ENCODE measurements around the gene NTRK2. TPM values are rescaled to one million over a fixed set of nuclear protein-coding genes. Genes with fewer than 3 reads are reported as not detected.

Gene NTRK2
- total and polyA plus RNA-seq, 3 donors from 2014 or later = 5.3 to 10.8 (median 5.6) TPM

DNA sequence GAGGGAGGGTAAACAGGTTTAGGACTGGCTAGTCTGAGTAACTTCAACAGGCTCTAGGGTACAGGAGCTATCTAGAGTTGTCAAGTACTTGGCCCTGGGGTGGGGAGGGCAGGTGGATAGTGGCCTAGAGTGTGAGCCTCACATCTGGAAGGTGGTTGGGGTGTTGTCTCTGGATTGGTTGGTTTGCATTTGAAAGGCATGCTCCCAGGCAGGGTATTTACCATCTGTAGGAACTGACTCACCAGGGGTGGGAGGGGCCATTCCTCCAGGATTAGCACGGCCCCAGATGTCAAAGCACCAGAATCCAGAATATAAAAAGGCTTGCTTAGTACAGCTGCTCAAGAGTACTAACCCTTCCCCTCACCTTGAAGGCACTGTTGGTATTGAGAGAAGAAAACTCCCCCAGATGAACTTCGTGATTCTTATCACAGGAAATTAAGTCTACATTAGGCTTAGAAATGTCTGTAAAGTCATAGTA, 193.3 kb downstream of the NTRK2 start:
- WGBS, 2 donors = 54 to 66% methylated on average over 2 of the region's 2 CpGs
- H3K36me3 ChIP-seq (ENCODE audit: low read depth, missing control alignments) = no peaks in the 10 kb centered on the region
- no peaks in the 10 kb centered on the region for H3K9me3 ChIP-seq
- H3K4me3 ChIP-seq = no peak overlapping the region
- no peak for TF ChIP-seq POLR2A (IDR thresholded peaks at IDR 0.05)
- TF ChIP-seq, protein P1, sequence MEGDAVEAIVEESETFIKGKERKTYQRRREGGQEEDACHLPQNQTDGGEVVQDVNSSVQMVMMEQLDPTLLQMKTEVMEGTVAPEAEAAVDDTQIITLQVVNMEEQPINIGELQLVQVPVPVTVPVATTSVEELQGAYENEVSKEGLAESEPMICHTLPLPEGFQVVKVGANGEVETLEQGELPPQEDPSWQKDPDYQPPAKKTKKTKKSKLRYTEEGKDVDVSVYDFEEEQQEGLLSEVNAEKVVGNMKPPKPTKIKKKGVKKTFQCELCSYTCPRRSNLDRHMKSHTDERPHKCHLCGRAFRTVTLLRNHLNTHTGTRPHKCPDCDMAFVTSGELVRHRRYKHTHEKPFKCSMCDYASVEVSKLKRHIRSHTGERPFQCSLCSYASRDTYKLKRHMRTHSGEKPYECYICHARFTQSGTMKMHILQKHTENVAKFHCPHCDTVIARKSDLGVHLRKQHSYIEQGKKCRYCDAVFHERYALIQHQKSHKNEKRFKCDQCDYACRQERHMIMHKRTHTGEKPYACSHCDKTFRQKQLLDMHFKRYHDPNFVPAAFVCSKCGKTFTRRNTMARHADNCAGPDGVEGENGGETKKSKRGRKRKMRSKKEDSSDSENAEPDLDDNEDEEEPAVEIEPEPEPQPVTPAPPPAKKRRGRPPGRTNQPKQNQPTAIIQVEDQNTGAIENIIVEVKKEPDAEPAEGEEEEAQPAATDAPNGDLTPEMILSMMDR (IDR thresholded peaks at IDR 0.05) = no peak
- intact Hi-C loops (cut with DNase I; ENCODE audit: low total_unique reads) = no loop called here
- H3K27ac ChIP-seq = no peak overlapping the region
- no peak for DNase-seq
- peaks cover 3% of the 10 kb centered on the region for H3K4me1 ChIP-seq
- H3K27me3 ChIP-seq = no peaks in the 10 kb centered on the region

DNA sequence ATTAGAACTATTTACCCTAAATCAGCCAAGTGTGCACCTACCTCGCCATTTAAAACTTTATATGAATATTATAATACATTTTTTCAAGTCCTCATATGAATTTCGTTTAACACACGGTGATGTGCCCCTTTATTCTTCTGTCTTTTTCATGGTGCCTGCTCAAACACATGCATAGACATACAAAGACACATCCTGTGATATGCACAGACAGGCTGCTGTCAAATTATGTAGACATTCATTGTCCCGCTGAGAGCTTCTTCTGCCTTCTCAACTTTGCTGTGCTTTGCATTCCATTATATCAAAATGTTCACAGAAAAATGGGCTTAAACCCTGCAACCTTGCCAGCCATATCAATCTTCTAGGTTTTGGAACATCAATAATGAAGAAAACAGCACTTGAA, 193.8 kb downstream of the NTRK2 start:
- intact Hi-C loops (cut with DNase I; ENCODE audit: low total_unique reads) = no loop called here
- no peak overlapping the region for H3K4me3 ChIP-seq
- DNase-seq = no peak
- 90 to 91% methylated on average over 4 of the region's 4 CpGs for WGBS, 2 donors
- no peaks in the 10 kb centered on the region for H3K27me3 ChIP-seq
- H3K4me1 ChIP-seq = peaks cover 3% of the 10 kb centered on the region
- no peak overlapping the region for H3K27ac ChIP-seq
- no peaks in the 10 kb centered on the region for H3K9me3 ChIP-seq
- H3K36me3 ChIP-seq (ENCODE audit: low read depth, missing control alignments) = no peaks in the 10 kb centered on the region
- no peak for TF ChIP-seq POLR2A (IDR thresholded peaks at IDR 0.05)
- TF ChIP-seq, protein P1 (IDR thresholded peaks at IDR 0.05) = no peak

DNA sequence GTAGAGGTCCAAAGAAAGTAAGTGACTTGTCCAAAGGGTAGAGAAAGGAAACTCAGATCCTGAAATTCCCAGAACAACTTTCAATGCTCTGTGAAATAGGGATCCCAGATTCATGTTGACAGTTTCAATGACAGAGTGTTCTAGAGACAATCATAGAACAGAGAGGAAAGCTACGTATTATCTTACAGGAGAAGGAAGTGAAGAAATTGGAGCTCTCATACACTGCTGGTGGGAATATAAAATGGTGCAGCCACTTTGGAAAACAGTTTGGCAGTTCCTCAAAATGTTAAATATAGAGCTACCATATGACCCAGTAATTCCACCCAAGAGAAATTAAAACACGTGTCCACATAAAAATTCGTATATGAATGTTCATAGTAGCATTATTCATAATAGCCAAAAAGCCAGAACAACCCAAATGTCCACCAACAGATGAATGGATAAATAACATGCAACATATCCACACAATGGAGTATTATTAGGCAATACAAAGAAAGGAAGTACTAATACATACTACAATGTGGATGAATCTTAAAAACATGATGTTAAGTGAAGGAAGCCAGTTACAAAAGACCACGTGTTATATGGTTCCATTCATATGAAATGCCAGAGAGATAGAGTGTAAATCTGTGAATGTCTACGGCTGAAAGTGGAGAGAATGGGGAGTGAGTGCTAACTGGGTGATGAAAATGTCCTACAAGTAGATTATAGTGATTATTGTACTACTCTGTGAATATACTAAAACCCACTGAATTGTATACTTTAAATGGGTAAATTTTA, 197.1 kb downstream of the NTRK2 start:
- TF ChIP-seq POLR2A (IDR thresholded peaks at IDR 0.05) = no peak
- TF ChIP-seq, protein P1 (IDR thresholded peaks at IDR 0.05) = no peak

DNA sequence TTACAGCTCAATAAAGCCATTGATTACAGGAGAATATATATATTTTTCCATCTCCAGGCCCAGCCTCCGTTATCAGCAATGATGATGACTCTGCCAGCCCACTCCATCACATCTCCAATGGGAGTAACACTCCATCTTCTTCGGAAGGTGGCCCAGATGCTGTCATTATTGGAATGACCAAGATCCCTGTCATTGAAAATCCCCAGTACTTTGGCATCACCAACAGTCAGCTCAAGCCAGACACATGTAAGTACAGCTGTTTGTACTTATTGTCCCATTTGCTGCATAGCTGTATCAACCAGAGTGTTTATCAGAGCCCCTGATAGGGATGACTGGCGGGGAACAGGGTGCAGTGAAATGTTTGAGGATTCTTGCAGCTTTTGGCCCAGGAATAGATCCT, 197.7 kb downstream of the NTRK2 start:
- no peak overlapping the region for H3K27ac ChIP-seq
- H3K36me3 ChIP-seq (ENCODE audit: low read depth, missing control alignments) = no peaks in the 10 kb centered on the region
- no peaks in the 10 kb centered on the region for H3K9me3 ChIP-seq
- DNase-seq = no peak
- TF ChIP-seq POLR2A (IDR thresholded peaks at IDR 0.05) = no peak
- TF ChIP-seq, protein P1 (IDR thresholded peaks at IDR 0.05) = no peak
- no peaks in the 10 kb centered on the region for H3K27me3 ChIP-seq
- intact Hi-C loops (cut with DNase I; ENCODE audit: low total_unique reads) = no loop called here
- WGBS, 2 donors = 97 to 100% methylated on average over 3 of the region's 3 CpGs
- no peak overlapping the region for H3K4me3 ChIP-seq
- no peaks in the 10 kb centered on the region for H3K4me1 ChIP-seq

More for the DNA sequence above, 197.1 kb downstream of the NTRK2 start:
- intact Hi-C loops (cut with DNase I; ENCODE audit: low total_unique reads) = no loop called here
- Histone ChIP-seq H3K4me3 (no peak overlapping the region), H3K27me3 (no peaks in the 10 kb centered on the region), H3K36me3 (ENCODE audit: low read depth, missing control alignments) (no peaks in the 10 kb centered on the region), H3K27ac (no peak overlapping the region), H3K4me1 (no peaks in the 10 kb centered on the region), H3K9me3 (no peaks in the 10 kb centered on the region)
- no peak for DNase-seq
- 85% methylated on average over 5 of the region's 5 CpGs for WGBS, 2 donors

DNA sequence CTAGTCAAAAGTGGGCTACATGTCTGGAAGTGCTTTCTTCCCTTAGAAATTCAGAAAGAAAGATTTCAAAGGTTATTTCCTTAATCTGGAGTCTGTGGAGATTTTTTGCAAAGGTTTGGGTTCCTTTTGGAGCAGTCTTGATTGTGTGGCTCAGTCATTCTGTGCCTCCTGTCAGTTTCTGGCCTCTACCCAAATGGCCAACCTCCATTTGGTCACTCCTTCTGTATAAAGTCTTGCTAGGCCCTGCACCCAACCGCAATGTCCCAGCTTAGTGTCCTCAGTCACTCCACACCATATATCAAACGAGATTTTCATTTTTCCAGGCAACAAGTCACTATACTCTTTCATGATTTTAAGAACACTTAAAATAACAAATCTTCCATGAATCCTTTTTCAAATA, 199.6 kb downstream of the NTRK2 start:
- no peaks in the 10 kb centered on the region for H3K27me3 ChIP-seq
- no peaks in the 10 kb centered on the region for H3K4me1 ChIP-seq
- TF ChIP-seq, protein P1 (IDR thresholded peaks at IDR 0.05) = no peak
- TF ChIP-seq POLR2A (IDR thresholded peaks at IDR 0.05) = no peak
- H3K9me3 ChIP-seq = no peaks in the 10 kb centered on the region
- no peaks in the 10 kb centered on the region for H3K36me3 ChIP-seq (ENCODE audit: low read depth, missing control alignments)
- no peak overlapping the region for H3K27ac ChIP-seq
- no peak overlapping the region for H3K4me3 ChIP-seq
- 95 to 100% methylated on average over 2 of the region's 2 CpGs for WGBS, 2 donors
- no peak for DNase-seq
- intact Hi-C loops (cut with DNase I; ENCODE audit: low total_unique reads) = no loop called here
